NOMO-1 treated with dmso at 0.1 percent for 144 hours (cell line): ENCODE measurements around the gene C1QTNF9.
"Not testable (repeated sequence)": the region's sequence is repeated elsewhere in the genome, so short reads cannot be mapped to it uniquely, and the experiment has no call there.

Experiments used
- DNase-seq: peaks from one replicate; lab custom pipeline; 2025; ENCODE audit not compliant: unreplicated experiment; lab: John Stamatoyannopoulos, UW

C1QTNF9 gene

DNA sequence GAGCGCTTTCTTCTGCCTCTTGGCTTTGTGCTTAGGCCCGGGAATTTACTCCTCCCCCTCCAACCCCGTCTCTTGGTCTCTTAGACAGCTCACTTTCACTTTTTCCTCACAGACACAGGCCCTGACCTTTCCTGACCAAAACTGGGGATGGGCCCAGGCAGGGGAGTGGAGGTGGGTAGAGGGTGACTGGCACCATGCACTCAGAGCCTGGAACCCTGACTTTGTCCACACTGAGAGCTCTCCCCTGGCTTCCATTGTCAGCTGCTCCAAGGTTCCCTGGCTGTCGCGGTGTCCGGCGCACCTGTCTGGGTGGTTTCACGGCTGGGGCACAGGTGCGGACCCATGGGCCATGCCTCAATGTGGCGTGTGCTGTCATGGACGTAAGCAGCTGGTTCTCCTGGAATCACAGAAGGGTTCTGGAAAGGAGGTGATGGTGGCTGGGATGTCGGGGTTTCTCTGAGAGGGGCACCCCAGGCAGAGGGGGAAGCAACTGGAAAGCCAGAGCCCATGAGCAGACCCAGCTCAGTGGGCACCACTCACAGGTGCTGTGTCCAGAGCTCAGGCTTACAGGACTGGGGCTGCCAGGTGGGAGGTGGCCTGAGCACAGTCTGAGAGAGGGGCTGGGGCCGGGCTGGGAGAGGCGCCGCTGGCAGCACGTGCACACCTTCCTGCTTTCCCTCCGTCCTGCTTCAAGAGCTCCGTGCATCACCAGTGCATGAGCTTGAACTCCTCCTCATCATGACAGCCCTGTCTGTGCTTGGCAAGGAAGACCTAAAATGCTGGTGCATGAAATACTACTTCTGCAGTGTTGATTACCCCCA lies 28.0 kb upstream of the C1QTNF9 start:
- DNase-seq = no peak

DNA sequence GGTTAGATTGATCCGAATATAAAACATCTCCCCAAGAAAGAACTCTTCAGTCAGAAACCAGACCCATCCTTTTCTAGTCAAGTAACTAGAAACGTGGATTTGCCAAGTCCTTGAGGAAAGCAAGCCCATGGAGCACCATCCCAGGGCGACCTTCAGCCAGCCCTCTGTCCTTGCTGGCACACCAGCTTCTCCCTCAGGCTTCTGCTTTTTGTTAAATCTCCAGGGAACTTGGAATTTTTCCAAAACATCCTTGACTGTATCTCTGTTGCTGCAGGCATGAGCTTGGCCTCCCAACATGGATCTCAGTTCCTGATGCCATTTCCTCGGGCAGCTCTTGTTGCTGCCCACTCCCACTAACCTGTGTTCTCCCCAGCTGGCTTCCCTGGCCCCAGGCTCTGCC lies 27.1 kb upstream of the C1QTNF9 start:
- DNase-seq = no peak

DNA sequence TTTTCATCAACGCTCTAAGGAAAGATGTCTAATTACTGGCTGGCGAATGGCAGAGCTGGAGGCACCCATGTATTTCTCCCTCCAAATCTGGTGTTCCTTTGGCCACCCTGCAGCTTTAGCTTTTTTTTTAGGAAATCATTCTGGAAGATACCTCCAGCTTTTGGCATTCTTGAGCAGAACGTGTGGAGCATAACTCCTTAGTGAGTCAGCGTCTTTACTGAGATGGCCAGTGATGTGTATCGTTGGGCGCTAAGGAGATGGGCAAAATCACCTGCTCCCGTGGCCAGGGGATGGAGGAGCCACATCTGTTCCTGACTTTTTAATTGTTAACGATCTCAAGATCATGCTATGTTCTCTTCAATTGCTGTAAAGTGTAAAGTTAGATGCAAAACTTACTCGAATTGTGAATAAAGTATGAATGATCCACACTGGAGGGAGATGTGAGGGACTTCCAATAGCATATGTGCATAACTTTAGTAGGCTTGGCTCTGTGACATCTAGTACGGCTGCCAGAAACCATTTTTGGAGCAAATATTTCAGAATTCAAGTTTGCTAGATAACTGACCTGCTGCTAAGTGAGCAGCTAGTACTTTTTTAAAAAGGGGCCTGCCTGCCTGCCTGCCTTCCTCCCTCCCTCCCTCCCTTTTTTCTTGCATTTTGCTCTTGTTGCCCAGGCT lies 24.4 kb upstream of the C1QTNF9 start:
- no peak for DNase-seq

DNA sequence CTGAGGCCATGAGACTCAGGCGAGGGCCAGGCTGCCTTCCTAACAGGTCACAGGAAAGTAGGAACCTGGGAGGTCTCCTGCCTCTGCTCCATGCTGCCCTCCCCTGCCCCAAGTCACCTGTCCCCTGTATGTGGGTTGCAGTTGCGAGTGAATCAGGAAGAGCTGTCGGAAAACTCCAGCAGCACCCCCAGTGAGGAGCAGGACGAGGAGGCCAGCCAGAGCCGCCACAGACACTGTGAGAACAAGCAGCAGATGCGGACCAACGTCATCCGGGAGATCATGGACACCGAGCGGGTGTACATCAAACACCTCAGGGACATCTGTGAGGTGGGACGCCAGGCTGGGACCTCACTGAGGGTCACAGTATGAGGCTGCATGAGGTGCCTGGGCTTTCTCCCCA lies 22.8 kb upstream of the C1QTNF9 start:
- DNase-seq = no peak

DNA sequence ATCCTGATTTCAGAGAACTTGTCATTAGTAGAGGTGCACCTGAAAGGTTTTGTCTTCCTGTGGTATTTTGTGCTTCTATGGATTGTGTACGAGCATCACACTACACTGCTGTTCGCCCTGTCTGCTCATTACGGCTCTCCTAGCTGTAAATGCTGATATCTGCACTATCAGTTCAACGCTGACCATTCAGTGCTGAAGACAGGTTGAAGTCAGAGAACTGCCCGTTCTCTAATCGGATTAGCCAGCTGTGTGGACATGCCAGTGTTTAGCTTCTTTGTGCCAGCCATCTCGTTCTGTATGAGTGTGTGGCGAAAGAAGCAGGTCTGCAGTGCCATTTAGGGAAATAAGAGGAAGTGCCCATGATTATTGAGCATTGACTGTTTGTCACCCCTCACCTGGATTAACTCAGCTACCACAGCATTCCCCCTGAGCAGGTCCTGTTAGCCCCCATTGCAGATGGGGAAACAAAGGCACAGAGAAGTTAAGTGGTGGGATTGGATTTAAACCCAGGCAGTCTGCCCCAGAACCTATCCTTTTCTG lies 21.6 kb upstream of the C1QTNF9 start:
- DNase-seq = no peak

DNA sequence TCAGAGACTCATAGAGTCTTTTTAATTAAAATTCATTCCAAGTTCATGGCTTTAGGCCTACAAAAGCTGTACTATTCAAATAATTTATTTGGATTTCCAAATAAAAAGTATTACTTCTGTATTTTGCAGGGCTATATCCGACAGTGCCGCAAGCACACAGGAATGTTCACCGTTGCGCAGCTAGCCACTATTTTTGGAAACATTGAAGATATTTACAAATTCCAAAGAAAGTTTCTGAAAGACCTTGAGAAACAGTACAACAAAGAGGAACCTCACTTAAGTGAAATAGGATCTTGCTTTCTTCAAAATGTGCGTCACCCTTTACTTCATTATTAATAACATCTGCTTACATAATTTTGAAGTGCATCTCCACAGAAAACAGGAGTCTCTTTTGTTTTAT lies 20.5 kb upstream of the C1QTNF9 start:
- DNase-seq = peak; percentile 60

DNA sequence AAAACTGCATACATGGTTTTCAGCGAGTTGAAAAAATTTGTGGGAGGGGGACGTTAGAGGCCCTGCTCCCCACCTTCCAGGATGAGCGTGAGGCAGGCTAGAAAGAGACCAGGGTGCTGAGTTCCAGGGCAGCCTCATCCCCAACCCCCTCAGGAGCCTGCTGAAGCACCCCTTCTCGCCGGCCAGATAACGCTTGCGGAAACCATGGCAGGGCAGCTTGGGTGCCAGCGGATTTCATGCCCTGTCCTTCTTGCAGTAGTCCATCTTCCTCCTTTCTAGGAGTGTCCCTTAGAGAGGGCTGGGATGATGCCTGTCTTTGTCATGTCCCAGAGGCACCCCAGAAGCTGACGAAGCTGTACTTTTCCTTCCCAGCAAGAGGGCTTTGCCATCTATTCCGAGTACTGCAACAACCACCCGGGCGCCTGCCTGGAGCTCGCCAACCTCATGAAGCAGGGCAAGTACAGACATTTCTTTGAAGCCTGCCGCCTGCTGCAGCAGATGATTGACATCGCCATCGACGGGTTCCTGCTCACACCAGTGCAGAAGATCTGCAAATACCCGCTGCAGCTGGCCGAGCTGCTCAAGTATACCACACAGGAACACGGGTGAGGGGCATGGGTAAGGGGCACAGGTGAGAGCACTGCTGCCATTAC lies 19.0 kb upstream of the C1QTNF9 start:
- DNase-seq = no peak

DNA sequence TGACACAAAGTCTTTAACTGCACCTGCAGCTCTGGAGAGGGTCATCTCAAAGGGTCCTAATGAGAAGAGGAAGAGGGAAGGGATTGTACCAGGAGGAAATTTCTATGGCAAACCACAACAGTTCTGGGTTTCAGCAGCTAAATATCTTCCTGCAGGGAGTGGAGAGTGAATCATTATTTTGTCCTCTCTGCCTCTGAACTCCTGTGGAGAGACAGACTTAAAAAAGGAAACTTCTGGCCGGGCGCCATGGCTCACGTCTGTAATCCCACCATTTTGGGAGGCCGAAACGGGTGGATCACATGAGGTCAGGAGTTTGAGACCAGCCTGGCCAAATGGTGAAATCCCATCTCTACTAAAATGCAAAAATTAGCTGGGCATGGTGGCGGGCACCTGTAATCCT lies 16.9 kb upstream of the C1QTNF9 start:
- no peak for DNase-seq

DNA sequence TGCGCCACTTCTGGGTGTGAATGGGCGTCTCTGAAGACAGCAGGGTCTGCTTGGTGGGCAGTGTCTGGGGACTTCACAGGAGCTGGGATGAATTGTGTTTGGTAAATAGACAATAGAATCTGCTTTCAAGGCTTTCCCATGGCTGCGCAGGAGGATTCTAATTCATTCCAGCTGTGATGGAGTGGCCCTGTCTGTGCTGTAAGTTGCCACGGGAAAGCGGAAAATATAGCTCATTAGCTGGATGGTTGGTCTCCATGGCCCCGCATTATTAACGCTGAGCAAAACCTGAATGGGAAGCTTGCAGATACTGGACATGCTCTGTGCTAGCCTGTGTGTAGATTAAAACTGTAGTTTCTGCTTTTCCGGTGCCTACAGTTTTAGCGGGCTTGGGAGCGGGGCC lies 15.6 kb upstream of the C1QTNF9 start:
- DNase-seq = no peak

DNA sequence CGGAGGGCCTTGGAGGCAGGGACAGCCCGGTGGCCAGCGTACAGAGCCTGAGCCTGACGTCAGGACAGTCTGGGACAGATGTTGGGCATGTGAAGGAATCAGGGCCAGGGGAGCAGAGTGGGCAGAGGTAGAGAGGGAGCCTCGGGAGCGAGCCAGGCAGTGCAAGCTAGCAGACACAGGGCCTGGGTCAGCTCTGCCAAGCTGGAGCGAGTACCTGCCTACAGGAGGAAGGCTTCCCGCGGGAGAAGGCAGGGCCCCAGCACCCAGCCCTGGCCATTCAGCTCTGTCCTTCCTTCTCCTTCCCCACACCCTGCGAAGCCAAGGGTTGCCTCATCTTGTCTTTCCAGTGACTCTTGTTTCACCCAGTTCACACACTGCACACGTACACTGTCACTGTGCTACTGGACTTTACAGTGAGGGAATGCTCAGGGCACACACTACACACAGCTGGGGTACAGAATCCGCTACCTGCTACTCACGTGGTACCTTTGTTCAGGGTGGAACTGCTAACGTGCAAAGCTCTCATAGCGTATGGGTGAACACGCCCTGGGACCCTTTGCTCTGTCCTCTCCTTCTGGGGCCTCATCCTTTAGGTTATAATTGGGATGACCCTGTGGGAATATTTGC lies 9.8 kb upstream of the C1QTNF9 start:
- DNase-seq = no peak

DNA sequence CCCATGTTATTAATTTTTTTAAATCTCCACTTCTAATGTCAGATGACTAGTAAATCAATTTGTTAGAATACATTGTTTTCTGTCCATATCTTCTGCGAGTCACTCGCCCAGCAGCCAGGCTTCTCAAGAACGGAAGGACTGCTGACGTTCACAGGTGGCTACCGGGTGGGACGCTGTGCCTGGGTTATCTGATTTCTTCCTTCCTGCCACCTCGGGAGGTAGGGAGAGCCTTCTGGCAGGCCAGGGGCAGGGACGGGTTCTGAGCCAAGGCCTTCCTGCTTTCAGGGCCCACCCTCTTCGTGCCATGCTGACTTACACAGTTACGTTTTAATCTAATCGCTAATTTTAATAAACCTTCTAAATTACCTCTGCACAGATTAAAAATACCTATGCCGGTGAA lies 7.9 kb upstream of the C1QTNF9 start:
- DNase-seq = no peak

DNA sequence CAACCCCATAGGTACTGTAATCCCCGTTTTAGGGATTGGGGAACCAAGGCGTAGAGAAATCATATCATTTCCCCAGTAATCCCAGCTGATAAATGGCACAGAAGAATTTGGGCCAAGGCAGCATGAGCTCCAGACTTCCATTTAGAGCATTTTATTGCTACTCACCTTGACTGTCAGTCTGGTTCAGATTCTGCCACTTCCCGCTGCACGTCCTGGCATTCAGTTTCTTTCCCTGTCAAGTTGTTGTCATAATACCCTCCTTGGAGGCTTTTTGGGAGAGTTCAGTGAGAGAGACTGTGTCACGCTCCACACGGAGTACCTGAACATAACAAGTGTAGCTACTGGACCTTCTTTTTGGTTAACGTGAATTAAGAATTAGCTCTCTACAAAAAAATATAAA lies 7.5 kb upstream of the C1QTNF9 start:
- no peak for DNase-seq

DNA sequence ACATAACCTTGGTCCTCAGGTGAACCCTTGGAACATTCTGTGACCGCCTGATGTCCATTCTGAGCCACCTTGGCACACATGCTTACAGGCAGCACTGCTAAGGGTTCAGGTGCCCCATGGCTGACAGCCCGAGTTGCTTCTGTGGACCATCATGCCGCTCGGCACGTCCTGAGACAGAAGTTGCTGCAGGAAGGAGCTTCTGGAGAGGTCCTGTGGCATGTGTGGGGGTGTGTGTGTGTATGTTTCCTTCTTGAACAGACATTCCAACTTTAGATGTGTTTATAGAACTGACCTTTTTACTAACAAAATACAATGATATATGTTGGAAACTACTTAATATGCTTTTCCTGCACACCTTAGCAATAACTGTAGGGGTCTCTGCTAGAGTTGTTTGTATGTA lies 4.8 kb upstream of the C1QTNF9 start:
- DNase-seq = no peak

DNA sequence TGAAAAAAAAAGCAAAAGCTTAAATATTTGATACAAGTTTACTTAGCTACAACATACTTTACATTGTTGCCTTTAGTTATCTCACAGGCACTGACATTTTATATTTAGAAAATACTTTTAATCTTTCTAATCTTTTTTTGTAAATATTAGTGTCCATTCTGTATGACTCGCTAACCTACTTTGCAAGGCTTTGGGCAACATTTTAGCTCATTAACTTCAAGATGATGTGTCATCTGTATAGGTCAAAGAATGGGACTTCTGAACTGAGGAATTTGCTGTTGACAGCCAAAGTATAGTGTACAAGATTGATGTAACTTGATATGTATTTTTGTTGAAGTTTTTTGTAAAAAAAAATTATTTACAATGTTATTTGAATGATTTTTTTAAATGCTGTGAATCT lies 2.7 kb upstream of the C1QTNF9 start:
- DNase-seq = no peak

DNA sequence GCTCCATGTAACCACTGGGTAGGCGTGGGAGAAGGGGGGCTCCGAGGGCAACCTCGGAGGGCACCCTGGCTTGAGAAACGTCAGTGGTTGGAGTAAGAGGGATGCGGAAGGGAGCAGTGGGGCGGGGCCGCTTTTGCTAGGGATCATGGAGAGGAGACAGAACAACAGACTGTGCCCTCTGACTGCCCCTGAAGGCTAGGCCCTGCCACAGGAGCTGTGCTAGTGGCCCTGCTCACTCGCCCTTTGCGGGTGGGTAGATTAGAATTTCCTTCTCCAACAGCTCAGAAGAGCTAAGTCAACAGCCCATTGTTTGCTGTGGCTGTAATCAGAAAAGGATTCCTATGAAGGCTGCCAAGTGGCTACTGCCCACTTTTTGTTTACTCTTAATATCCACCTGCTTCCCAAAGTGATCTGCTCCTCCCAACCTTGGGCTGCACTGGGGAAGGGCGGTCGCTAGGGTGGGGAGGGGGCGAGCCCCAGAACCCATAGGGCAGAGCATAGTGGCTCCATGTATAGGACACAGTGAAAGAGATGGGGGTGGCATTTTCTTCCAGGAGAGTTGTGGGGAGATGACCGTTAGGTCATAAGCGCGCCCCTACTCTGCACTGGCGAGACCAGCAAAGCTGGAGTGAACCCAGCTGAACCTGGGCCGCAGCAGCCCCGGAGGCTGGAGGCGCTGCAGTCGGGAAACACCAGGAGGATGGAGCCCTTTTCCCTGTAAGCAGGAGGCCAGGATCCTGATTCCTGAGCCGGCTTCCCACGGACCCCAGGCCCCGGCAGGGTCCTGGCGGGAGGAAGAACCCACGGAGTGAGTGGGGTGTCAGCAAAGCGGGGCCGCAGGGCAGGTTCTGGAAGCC lies 1.9 kb upstream of the C1QTNF9 start:
- DNase-seq = no peak

DNA sequence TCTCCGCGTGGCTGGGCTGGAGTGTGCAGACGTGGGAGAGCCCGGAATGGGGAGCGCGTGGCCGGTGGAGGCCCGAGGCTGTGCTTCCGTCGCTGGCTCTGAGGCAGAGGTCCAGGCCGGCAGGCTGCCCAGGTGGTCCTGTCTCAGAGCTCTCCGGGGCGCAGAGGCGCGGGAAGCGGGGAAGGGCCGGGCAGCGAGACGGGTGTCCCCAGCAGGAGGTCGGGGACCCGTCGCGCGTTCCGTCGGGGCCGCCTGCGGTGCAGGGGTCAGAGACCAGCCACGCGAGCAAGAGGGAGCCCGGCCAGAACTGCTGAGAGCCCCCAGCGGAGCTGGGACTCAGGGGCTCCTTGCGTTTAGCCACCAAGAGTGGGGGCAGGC lies 1.3 kb upstream of the C1QTNF9 start:
- no peak for DNase-seq

DNA sequence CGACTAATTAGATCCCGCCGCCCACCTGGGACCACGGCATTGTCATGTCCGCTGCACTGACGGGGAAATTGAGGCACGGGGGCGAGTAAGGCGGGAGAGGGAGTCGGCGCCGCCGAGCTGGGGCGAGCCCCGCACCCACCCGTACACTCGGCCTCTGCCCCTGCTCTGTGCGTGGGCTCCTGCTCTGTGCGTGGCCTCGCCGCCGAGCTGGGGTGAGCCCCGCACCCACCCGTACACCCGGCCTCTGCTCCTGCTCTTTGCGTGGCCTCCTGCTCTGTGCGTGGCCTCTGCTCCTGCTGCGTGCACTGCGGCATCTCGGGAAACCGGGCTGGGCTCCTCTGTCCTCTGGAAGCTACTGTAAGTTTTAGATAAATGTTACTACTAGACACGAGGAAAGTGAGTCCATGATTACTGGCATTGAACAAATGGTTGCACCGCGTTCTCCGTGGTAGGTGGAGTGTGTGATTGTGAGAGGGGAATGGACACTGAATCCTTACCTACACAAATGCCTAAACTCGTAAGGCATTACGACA lies 826 bp upstream of the C1QTNF9 start:
- DNase-seq = no peak

DNA sequence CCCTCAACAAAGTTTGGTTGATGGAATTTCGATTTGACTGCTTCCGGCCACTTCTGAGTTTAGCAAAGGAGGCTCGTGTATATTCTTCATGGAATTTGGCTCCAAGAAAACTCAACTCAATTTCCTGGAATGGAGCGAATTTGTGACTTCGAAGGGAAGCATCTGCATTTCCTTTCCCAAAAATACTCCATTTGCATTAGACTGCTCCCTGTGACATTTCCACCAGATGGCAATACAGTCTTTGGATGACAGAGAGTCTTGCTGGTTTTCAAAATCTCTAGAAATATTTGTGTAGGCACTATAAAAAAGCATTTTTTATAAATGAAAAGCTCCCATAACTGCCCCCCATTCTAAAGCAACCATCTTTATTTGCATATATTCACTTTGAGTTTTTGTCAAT lies 4.1 kb downstream of the C1QTNF9 start:
- no peak for DNase-seq

DNA sequence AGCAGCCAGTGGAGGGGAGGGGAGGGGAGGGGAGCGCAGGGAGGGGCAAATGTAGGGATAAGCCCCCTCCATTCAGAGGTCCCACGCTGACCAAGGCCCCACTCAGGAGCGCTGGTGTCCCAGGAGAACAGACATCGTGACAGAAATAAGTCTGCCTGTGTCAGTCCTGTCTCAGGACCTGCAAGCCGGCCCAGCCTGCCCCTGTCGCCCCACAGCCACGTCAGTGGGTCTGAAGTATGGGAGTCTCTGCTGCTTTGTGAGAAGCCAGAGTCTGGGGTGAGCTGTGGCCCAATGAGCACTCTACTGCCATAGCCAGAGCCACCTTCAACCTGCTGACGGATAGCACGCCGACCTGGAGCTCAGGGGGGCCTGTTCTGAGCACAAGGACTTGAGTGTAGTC lies 8.5 kb downstream of the C1QTNF9 start:
- not testable (repeated sequence) for DNase-seq

DNA sequence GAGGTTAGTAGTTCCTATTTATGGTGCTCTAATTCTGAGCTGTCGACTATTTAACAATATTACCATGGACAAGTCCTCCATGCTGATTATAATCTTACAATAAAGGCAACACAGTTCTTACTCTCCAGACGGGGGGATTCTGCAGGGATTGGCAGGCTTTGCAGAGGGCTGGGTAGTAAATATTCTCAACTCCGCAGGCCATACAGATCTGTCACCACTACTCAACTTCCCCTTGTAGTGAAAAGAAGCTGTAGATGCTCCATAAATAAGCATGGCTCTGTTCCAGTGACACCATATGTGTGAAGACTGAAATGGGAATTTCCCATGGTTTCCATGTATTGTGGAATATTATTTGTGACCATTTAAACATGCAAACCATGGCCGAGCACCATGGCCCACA lies 9.5 kb downstream of the C1QTNF9 start:
- DNase-seq = not testable (repeated sequence)
